HL-60 (cell line): Measurements from ENCODE around the gene EIF2B4.
"Not testable (repeated sequence)": the region's sequence is repeated elsewhere in the genome, so short reads cannot be mapped to it uniquely, and the experiment has no call there.

Experiments
- DNase-seq, 2 experiments: peaks; one replicate each; pipeline ENCODE4 v3.0.0-alpha.2; 2010 to 2020; ENCODE audit warnings: low read depth in 1 of 2, low spot score in 1 of 2
- H3K27ac ChIP-seq: fragments of 250-450 bp; sonication (Bioruptor Pico); replicated peaks from 2 replicates; pipeline ENCODE4 v1.5.1; 2020; ENCODE audit warnings: mild to moderate bottlenecking, moderate library complexity
- H3K27me3 ChIP-seq: fragments of 250-450 bp; sonication (Bioruptor Pico); 2 replicates; pipeline ENCODE4 v1.5.1; 2021; ENCODE audit warnings: mild to moderate bottlenecking, moderate library complexity; ENCODE audit not compliant: insufficient read depth, poor library complexity, severe bottlenecking
- H3K4me3 ChIP-seq: replicated peaks from 2 replicates; pipeline ENCODE4 v1.5.1; 2011; ENCODE audit warnings: mild to moderate bottlenecking, control low read depth, low read length; ENCODE audit not compliant: insufficient read depth
- CTCF ChIP-seq: IDR thresholded peaks from one replicate; pipeline ENCODE4 v1.5.1; 2011; ENCODE audit warnings: low read length, control low read depth, inconsistent platforms; ENCODE audit not compliant: insufficient read depth
- GABPA ChIP-seq: IDR thresholded peaks from 2 replicates; pipeline ENCODE4 v1.6.1; 2012; ENCODE audit warnings: low read depth
- POLR2AphosphoS5 ChIP-seq: IDR thresholded peaks from 2 replicates; pipeline ENCODE4 v1.6.1; 2012; ENCODE audit warnings: low read depth
- REST ChIP-seq: IDR thresholded peaks from 2 replicates; pipeline ENCODE4 v1.6.1; 2012; ENCODE audit warnings: low read depth; ENCODE audit not compliant: insufficient replicate concordance
- SPI1 ChIP-seq: IDR thresholded peaks from 2 replicates; pipeline ENCODE4 v1.6.1; 2012; ENCODE audit warnings: low read depth, mild to moderate bottlenecking, borderline replicate concordance

The EIF2B4 gene

DNA sequence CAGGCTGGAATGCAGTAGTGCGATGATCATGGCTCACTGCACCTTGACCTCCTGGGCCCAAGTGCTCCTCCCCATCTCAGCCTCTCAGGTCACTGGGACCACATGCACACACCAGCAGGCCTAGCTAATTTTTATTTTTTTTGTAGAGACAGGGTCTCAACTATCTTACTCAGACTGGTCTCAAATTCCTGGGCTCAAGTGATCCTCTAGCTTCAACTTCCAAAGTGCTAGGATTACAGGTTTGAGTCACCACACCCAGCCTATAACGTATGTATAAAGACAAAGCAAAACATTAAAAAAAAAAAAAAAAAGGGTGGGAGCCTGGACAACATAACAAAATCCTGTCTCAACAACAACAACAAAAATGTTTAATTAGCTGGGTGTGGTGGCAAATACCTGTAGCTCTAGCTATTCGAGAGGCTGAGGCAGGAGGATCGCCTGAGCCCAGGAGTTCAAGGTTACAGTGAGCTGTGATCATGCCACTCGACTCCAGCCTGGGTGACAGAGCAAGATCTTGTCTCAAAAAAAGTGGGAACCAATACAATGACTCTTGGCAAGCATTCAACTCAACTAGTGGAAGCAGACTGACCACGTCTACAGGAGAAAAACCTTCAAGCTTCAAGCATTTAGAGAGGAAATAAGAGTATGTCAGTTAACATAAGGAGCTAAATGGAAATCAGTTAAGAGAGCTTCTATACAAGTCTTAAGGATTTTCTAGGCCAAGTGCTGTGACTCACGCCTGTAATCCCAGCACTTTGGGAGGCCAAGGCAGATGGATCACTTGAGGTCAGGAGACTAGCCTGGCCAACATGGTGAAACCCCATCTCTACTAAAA lies 16.2 kb downstream of the EIF2B4 start:
- DNase-seq: peak in 1 of 2 experiments; percentile 55
- TF ChIP-seq SPI1 (no peak), REST (no peak), CTCF (no peak), GABPA (no peak), POLR2AphosphoS5 (no peak)
- no peaks in the 10 kb centered on the region for H3K27me3 ChIP-seq
- no peak overlapping the region for H3K27ac ChIP-seq
- H3K4me3 ChIP-seq: no peak overlapping the region

- H3K27ac ChIP-seq, DNase-seq, H3K27me3 ChIP-seq, H3K4me3 ChIP-seq: not testable (repeated sequence)
Measured at GRCh38 chr2:27353386-27353761, 16.8 kb downstream of the EIF2B4 start.

DNA sequence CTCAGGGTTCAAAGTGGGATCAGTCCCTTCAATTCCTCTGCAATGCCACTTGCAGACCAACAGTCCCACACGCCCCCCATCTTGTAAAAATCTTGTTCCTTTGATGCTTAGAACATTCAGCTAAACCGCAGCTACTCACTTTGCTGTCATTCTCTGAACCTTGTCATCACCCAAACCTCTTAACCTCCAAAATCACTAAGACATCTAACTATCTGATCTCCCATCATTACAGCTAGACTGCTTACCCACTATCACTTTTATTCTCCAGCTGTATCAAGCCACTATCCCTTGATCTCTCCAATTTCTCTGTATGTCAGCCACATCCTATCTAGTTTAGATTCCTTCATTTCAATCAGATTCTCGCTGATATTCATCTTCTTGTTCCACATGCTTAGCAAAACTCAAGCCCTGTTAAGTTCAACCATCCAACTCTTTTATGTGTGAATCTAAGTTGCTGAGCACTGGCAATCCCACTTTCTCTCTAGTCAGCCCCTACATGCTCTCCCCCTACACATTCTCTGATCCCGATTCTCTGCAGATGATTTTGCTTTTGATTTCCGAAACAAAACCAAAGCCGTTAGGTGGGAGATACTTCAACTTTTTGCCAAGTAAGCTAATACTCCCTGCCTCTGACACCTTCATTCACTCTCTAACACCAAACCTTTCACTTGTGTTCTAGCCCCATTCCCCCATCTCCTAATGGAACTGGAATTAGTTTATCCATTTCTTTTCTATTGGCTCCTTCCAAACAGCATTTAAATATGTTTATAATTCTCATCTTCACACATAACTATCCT lies 18.1 kb downstream of the EIF2B4 start:
- no peak for TF ChIP-seq POLR2AphosphoS5
- TF ChIP-seq REST: no peak
- TF ChIP-seq CTCF: no peak
- TF ChIP-seq SPI1: no peak
- TF ChIP-seq GABPA: no peak
- Histone ChIP-seq H3K27ac (no peak overlapping the region), H3K27me3 (no peaks in the 10 kb centered on the region), H3K4me3 (no peak overlapping the region)
- DNase-seq: no peak

- TF ChIP-seq REST: no peak
- TF ChIP-seq CTCF: no peak
- TF ChIP-seq SPI1: no peak
- TF ChIP-seq POLR2AphosphoS5: no peak
- no peak for TF ChIP-seq GABPA
- no peaks in the 10 kb centered on the region for H3K27me3 ChIP-seq
- no peak for DNase-seq
- H3K27ac ChIP-seq: no peak overlapping the region
- no peak overlapping the region for H3K4me3 ChIP-seq
Measured at GRCh38 chr2:27350106-27350693, 19.9 kb downstream of the EIF2B4 start.
